ENCODE measurements around the gene SCYL2. TPM values are rescaled to one million over a fixed set of nuclear protein-coding genes. Genes with fewer than 3 reads are reported as not detected.

The SCYL2 gene
- total RNA-seq, 2 donors from 2014 or later, result 13.8 to 23.1 TPM

- WGBS, 2 donors, result 100% methylated on average over 1 of the region's 1 CpG
- Histone ChIP-seq H3K4me3 (no peak overlapping the region), H3K27me3 (no peaks in the 10 kb centered on the region), H3K4me1 (no peaks in the 10 kb centered on the region), H3K36me3 (replicated peaks in 1 of 2; ENCODE audit: insufficient read depth in 1 of 2, low read depth in 2 of 2) (no peaks in the 10 kb centered on the region), H3K27ac (no peak overlapping the region), H3K9me3 (no peaks in the 10 kb centered on the region)
- ATAC-seq (no peak), DNase-seq (no peak)
- intact Hi-C loops (cut with DNase I), result no loop called here
- TF ChIP-seq CTCF (IDR thresholded peaks at IDR 0.05) (no peak), POLR2A (IDR thresholded peaks at IDR 0.05) (no peak)
These were observed 109.2 kb downstream of the SCYL2 start for GRCh38 chr12:100376161-100376560.

GRCh38 chr12:100381379-100381778 lies 114.4 kb downstream of the SCYL2 start:
- DNase-seq (no peak), ATAC-seq (no peak)
- TF ChIP-seq POLR2A (IDR thresholded peaks at IDR 0.05), result no peak
- no peak for TF ChIP-seq CTCF (IDR thresholded peaks at IDR 0.05)
- intact Hi-C loops (cut with DNase I), result no loop called here
- Histone ChIP-seq H3K36me3 (replicated peaks in 1 of 2; ENCODE audit: insufficient read depth in 1 of 2, low read depth in 2 of 2) (no peaks in the 10 kb centered on the region), H3K4me1 (no peaks in the 10 kb centered on the region), H3K4me3 (no peak overlapping the region), H3K27ac (no peak overlapping the region), H3K9me3 (no peaks in the 10 kb centered on the region), H3K27me3 (no peaks in the 10 kb centered on the region)
- WGBS, 2 donors, result 63 to 68% methylated on average over 2 of the region's 2 CpGs

- WGBS, 2 donors, result 66 to 74% methylated on average over 6 of the region's 6 CpGs
These were observed 115.4 kb downstream of the SCYL2 start for GRCh38 chr12:100382338-100382737.

GRCh38 chr12:100383586-100384558 lies 116.9 kb downstream of the SCYL2 start:
- TF ChIP-seq POLR2A (IDR thresholded peaks at IDR 0.05) (no peak), CTCF (IDR thresholded peaks at IDR 0.05) (no peak)
- ATAC-seq (no peak), DNase-seq (no peak)
- 85 to 86% methylated on average over 9 of the region's 9 CpGs for WGBS, 2 donors
- no peaks in the 10 kb centered on the region for H3K36me3 ChIP-seq (replicated peaks in 1 of 2; ENCODE audit: insufficient read depth in 1 of 2, low read depth in 2 of 2)
- H3K4me3 ChIP-seq, result no peak overlapping the region
- intact Hi-C loops (cut with DNase I), result no loop called here
- H3K27me3 ChIP-seq, result no peaks in the 10 kb centered on the region
- no peaks in the 10 kb centered on the region for H3K4me1 ChIP-seq
- H3K27ac ChIP-seq, result no peak overlapping the region
- no peaks in the 10 kb centered on the region for H3K9me3 ChIP-seq

More at GRCh38 chr12:100382338-100382737, 115.4 kb downstream of the SCYL2 start:
- TF ChIP-seq POLR2A (IDR thresholded peaks at IDR 0.05) (no peak), CTCF (IDR thresholded peaks at IDR 0.05) (no peak)
- Histone ChIP-seq H3K4me3 (no peak overlapping the region), H3K27me3 (no peaks in the 10 kb centered on the region), H3K27ac (no peak overlapping the region), H3K4me1 (no peaks in the 10 kb centered on the region), H3K36me3 (replicated peaks in 1 of 2; ENCODE audit: insufficient read depth in 1 of 2, low read depth in 2 of 2) (no peaks in the 10 kb centered on the region), H3K9me3 (no peaks in the 10 kb centered on the region)
- intact Hi-C loops (cut with DNase I), result no loop called here
- no peak for ATAC-seq
- DNase-seq, result no peak

Measured in body of pancreas (tissue), 4 donors.